Activated CD8-positive, alpha-beta memory T cell treated with anti-CD3 and anti-CD28 coated beads for 36 hours (primary cell): ENCODE results near the gene VAV2. TPM values are rescaled to one million over a fixed set of nuclear protein-coding genes. Genes with fewer than 3 reads are reported as not detected.
"Not testable (repeated sequence)": the region's sequence is repeated elsewhere in the genome, so short reads cannot be mapped to it uniquely, and the experiment has no call there.

Source experiments
- CTCF ChIA-PET: fragments of 350-600 bp; sonication (Branson Sonifier 250); formaldehyde crosslinking; loops from one replicate; lab custom pipeline; 2021; ENCODE audit warnings: antibody characterized with exemption; lab: Charles Lee
- POLR2A ChIA-PET: fragments of 350-600 bp; sonication (Branson Sonifier 250); formaldehyde crosslinking; loops from one replicate; lab custom pipeline; 2021; ENCODE audit warnings: antibody characterized with exemption; lab: Charles Lee
- total RNA-seq, 2 experiments: library from RNA; stranded (reverse); gene quantifications; one replicate each; pipeline ENCODE4 v1.2.3, GENCODE V29; 2021

Gene VAV2
- total RNA-seq, 2 experiments from 2014 or later: 6.2 to 6.7 TPM

GRCh38 chr9:133744528-133744927 lies 247.6 kb downstream of the VAV2 start:
- CTCF ChIA-PET, POLR2A ChIA-PET: not testable (repeated sequence)

GRCh38 chr9:133742849-133743444 lies 249.2 kb downstream of the VAV2 start:
- POLR2A ChIA-PET: no interaction called here
- CTCF ChIA-PET: interaction anchor here (0.6 to 1.9 kb wide), 16 partner anchors 9 to 395 kb away, joined by 3 to 7 read pairs (median 3); partner anchors contain the start of gene FAM163B

- ChIA-PET CTCF (interaction anchor here (0.7 to 1.9 kb wide), 11 partner anchors 9 to 251 kb away, joined by 3 to 7 read pairs (median 4); no protein-coding TSS in a partner anchor), POLR2A (no interaction called here)
These were observed 249.9 kb downstream of the VAV2 start for GRCh38 chr9:133742251-133742650.

GRCh38 chr9:133741716-133742115 lies 250.4 kb downstream of the VAV2 start:
- ChIA-PET POLR2A (no interaction called here), CTCF (interaction anchor here (0.7 to 1.9 kb wide), 6 partner anchors 10 to 252 kb away, joined by 3 to 7 read pairs (median 3); no protein-coding TSS in a partner anchor)

- POLR2A ChIA-PET: interaction anchor here (0.7 kb wide), 1 partner anchor 25 kb away, joined by 3 read pairs; no protein-coding TSS in a partner anchor
- CTCF ChIA-PET: interaction anchor here (0.8 to 1.6 kb wide), 2 partner anchors 9 to 14 kb away, joined by 3 read pairs; no protein-coding TSS in a partner anchor
These were observed 251.2 kb downstream of the VAV2 start for GRCh38 chr9:133740911-133741310.

- CTCF ChIA-PET: interaction anchor here (1.5 kb wide), 1 partner anchor 254 kb away, joined by 4 read pairs; no protein-coding TSS in a partner anchor
- POLR2A ChIA-PET: no interaction called here
These were observed 252.5 kb downstream of the VAV2 start for GRCh38 chr9:133739408-133740280.

GRCh38 chr9:133738640-133739225 lies 253.4 kb downstream of the VAV2 start:
- POLR2A ChIA-PET: no interaction called here
- CTCF ChIA-PET: interaction anchor here (0.6 to 1.9 kb wide), 3 partner anchors 11 to 55 kb away, joined by 3 to 4 read pairs (median 3); no protein-coding TSS in a partner anchor

GRCh38 chr9:133737774-133738639 lies 254.1 kb downstream of the VAV2 start, which contains the start of gene SARDH:
TSS of gene SARDH (minus strand) at chr9:133738352. CDS start at chr9:133734173, 4,179 bp downstream.
- POLR2A ChIA-PET: no interaction called here
- CTCF ChIA-PET: interaction anchor here (0.6 to 1.9 kb wide), 3 partner anchors 10 to 54 kb away, joined by 3 to 4 read pairs (median 3); no protein-coding TSS in a partner anchor

GRCh38 chr9:133737071-133737773 lies 254.9 kb downstream of the VAV2 start:
- ChIA-PET CTCF (interaction anchor here (1.9 kb wide), 1 partner anchor 54 kb away, joined by 4 read pairs; no protein-coding TSS in a partner anchor), POLR2A (no interaction called here)

GRCh38 chr9:133735931-133736330 lies 256.2 kb downstream of the VAV2 start:
- ChIA-PET CTCF (no interaction called here), POLR2A (interaction anchor here (0.7 kb wide), 1 partner anchor 46 kb away, joined by 4 read pairs; no protein-coding TSS in a partner anchor)

- ChIA-PET POLR2A (no interaction called here), CTCF (interaction anchor here (1.3 kb wide), 1 partner anchor 14 kb away, joined by 3 read pairs; no protein-coding TSS in a partner anchor)
These were observed 256.7 kb downstream of the VAV2 start for GRCh38 chr9:133735415-133735775.

GRCh38 chr9:133734590-133735414 lies 257.3 kb downstream of the VAV2 start:
- POLR2A ChIA-PET: no interaction called here

GRCh38 chr9:133733796-133734533 lies 258.2 kb downstream of the VAV2 start:
- POLR2A ChIA-PET: no interaction called here
- CTCF ChIA-PET: interaction anchor here (1.3 to 1.6 kb wide), 2 partner anchors 9 to 13 kb away, joined by 3 to 5 read pairs; no protein-coding TSS in a partner anchor

More at GRCh38 chr9:133734590-133735414, 257.3 kb downstream of the VAV2 start:
- CTCF ChIA-PET: interaction anchor here (1.3 to 1.6 kb wide), 2 partner anchors 8 to 14 kb away, joined by 3 to 5 read pairs; no protein-coding TSS in a partner anchor

- POLR2A ChIA-PET: no interaction called here
- CTCF ChIA-PET: interaction anchor here (1.6 kb wide), 1 partner anchor 10 kb away, joined by 5 read pairs; no protein-coding TSS in a partner anchor
These were observed 258.7 kb downstream of the VAV2 start for GRCh38 chr9:133733421-133733795.

GRCh38 chr9:133732639-133733408 lies 259.3 kb downstream of the VAV2 start:
- POLR2A ChIA-PET: no interaction called here

More at GRCh38 chr9:133732639-133733408, 259.3 kb downstream of the VAV2 start:
- CTCF ChIA-PET: interaction anchor here (1.6 kb wide), 1 partner anchor 10 kb away, joined by 5 read pairs; no protein-coding TSS in a partner anchor
